Motor neuron (in vitro differentiated cells): ENCODE results near the gene USP49. TPM values are rescaled to one million over a fixed set of nuclear protein-coding genes. Genes with fewer than 3 reads are reported as not detected.
"Not testable (repeated sequence)": the region's sequence is repeated elsewhere in the genome, so short reads cannot be mapped to it uniquely, and the experiment has no call there.

Experiments used
- ATAC-seq, 8 experiments: fragments of 200-7000 bp; cut with Tn5 transposase; replicated peaks in 6 of 8; 2 replicates each; pipeline ENCODE4 v1.8.0; 2021; ENCODE audit warnings: mild to moderate bottlenecking in 8 of 8, moderate library complexity in 8 of 8
- H3K27ac ChIP-seq, 2 donors: fragments of 250-450 bp; sonication (Bioruptor Pico); 2 replicates each; pipeline ENCODE4 v1.9.0; 2021; ENCODE audit warnings: antibody characterized with exemption in 2 of 2, mild to moderate bottlenecking in 2 of 2, moderate library complexity in 1 of 2
- H3K4me1 ChIP-seq, 2 donors: fragments of 250-450 bp; sonication (Bioruptor Pico); replicated peaks in 1 of 2; 2 replicates each; pipeline ENCODE4 v1.6.1; 2021; ENCODE audit warnings: antibody characterized with exemption in 2 of 2, mild to moderate bottlenecking in 2 of 2, moderate library complexity in 1 of 2
- H3K4me3 ChIP-seq, 5 donors: fragments of 250-450 bp; sonication (Bioruptor Pico); 2 replicates each; pipeline ENCODE4 v1.9.0; 2021; ENCODE audit warnings: antibody characterized with exemption in 5 of 5, mild to moderate bottlenecking in 5 of 5, moderate library complexity in 4 of 5
- WGBS, 10 experiments: fragments of 450-650 bp; shearing (Covaris generic); methylation state at CpG; one replicate each; pipeline ENCODE4 v1.0.0; 2022; 5-methylcytosine and 5-hydroxymethylcytosine counted together
- in situ Hi-C, 9 experiments: fragments of 400-800 bp; cut with MboI; loops; one replicate each; pipeline ENCODE4 v1.15.0; 2021; ENCODE audit warnings: low sequenced_read_pairs in 9 of 9, low pct_unique_long_range_greater_than_20kb in 2 of 9; ENCODE audit not compliant: unreplicated experiment in 9 of 9
- total RNA-seq, 8 experiments: library from RNA; unstranded; fragments of 300-600 nt; gene quantifications; 2 replicates each; pipeline versions ENCODE4 v1.2.3 to v1.2.4, GENCODE V29; 2022

Gene USP49
- total RNA-seq = 10 to 100 TPM in 4 of 8 experiments, 1 to 10 TPM in 4; 2.3 to 14.8 (median 9.6) TPM

DNA sequence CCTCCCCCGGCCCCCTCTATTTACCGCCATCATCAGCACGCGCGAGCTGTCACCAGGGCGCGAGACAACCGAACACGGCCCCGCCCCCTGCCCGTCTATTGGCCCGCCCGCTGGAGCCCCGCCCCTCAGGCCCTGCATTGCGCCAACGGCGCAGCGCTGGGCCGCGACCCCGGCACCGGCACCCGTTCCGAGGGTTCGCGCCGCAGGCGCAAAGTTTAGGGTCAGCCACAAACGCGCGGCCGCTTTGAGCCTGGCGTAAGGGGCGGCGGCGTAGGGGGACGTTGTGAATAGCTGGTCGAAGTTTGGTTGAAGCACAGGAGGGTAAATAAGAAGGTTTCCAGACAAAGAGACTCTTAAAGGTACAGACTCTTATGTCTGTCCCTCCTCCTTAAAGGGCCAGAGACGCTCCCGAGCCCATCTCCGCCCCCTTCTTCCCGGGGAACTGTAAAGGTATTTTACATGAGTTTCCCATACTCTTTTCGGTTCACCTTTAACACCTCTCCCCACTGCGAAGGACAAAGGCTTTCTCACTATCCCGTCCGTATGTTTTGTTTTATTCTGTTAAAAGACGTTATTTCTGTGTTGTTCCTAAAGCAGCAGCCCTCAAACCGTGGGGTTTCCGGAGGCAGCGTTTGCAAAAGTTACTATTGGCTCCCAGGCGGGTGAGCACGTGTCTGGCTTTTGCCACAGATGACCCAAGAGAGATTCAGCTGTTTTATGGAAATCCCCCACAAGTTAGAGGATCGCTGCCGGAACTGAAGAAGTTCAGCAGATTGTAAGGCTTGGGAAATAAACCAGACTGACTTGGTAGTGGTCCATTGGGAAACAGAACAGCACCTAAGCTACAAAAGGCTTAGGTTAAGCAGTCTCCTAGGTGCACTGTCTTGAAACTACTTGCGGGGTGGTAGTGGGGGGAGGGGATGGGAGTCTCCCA, at the start of gene USP49:
TSS of gene USP49 (minus strand) at position 76 of the 934 bp plus-strand sequence. CDS start 88,392 bp downstream, outside the sequence.
- peak; percentile 86 to 94 (median 90) for ATAC-seq
- H3K27ac ChIP-seq = peak within 1 kb of the TSS; percentile 79 to 93
- WGBS, 10 experiments = 0 to 8% (median 3%) methylated on average over 1 to 22 of the region's 55 CpGs; no CpG with 5 or more reads in 1 of the 10 experiments
- in situ Hi-C loops = no loop called here
- H3K4me3 ChIP-seq = peak within 1 kb of the TSS; percentile 61 to 90 (median 72)
- peaks cover 3 to 20% of the 10 kb centered on the region in 2 donors for H3K4me1 ChIP-seq

DNA sequence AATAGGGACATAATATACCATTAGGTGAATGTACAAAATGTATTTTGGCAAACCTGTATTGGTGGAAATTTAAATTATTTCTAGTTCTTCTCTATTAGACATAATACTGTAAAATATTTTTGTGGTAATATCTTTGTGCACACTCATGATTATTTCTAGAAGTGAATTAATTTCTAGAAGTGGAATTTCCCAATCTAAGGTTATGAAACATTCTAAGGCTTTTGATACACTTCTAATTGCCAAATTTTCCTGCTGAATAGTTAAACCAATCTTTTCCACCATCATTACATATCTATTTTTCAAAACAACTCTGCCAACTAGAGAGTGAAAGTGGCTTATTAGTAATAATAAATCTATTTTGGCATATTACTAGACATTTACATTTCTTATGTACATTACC, 48.3 kb upstream of the USP49 start:
- Histone ChIP-seq H3K27ac (no peak overlapping the region), H3K4me3 (no peak overlapping the region), H3K4me1 (peaks cover 17 to 25% of the 10 kb centered on the region in 2 donors)
- in situ Hi-C loops = loop anchor here in 2 of 9 experiments (25.0 kb wide), 1 partner anchor 94 kb away; no protein-coding TSS in a partner anchor
- ATAC-seq = no peak

DNA sequence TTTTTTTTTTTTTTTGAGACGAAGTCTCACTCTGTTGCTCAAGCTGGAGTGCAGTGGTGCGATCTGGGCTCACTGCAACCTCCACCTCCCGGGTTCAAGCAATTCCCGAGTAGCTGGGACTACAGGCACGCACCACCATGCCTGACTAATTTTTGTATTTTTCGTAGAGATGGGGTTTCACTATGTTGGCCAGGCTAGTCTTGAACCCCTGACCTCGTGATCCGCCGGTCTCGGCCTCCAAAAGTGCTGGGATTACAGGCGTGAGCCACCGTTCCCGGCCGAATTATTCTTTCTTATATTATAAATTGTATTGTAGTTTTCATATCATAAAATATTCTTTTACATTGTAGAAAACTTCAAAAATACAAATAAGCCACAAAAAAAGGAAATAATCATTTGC, 47.7 kb upstream of the USP49 start:
- in situ Hi-C loops = loop anchor here in 2 of 9 experiments (25.0 kb wide), 1 partner anchor 94 kb away; no protein-coding TSS in a partner anchor
- H3K4me1 ChIP-seq = peaks cover 17 to 26% of the 10 kb centered on the region in 2 donors
- WGBS, 10 experiments = 86 to 99% (median 94%) methylated on average over 4 to 13 of the region's 14 CpGs; no CpG with 5 or more reads in 1 of the 10 experiments
- not testable (repeated sequence) for H3K27ac ChIP-seq, ATAC-seq, H3K4me3 ChIP-seq

DNA sequence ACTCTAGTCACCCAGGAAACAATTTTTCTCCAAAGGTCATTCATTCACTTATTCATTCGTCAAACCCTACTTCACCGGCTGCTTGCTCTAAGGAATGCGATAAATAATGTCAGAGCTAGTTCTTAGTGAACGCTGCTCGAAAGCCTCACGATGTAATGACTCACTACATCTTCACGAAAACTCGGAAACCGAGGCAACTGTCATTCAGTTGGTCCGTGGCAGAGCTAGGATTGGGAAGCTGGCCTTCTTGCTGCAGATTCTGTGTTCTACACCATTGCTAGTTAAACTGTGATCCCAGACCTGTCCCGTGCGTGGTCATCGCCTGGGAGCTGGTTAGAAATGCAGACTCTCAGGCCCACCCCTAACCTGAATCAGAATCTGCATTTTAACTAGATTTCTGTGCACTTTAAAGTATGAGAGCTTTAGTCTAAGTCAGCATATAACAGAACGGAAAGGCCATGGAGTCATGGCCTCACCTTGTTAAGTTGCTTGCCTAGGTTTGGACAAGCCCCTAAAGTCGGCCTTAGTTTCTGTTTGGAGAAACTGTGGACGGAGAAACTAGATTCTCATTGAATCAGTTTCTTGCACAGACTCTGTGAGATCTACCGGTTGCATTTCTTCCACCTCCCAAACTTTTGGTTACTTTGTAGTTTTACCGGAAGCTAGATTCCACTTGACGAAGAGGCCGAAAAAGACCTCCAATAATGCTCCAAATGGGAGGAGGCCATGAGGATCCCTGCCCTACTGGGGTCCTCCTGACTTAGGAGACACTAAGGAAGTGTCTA, 47.1 kb upstream of the USP49 start:
- ATAC-seq = peak in 4 of 8 experiments; percentile 15 to 52 (median 24)
- Histone ChIP-seq H3K27ac (peak overlapping the region in 1 of 2 donors; percentile 1), H3K4me1 (peaks cover 17 to 26% of the 10 kb centered on the region in 2 donors), H3K4me3 (peak overlapping the region; percentile 56 to 90 (median 63))
- WGBS, 10 experiments = 43 to 100% (median 65%) methylated on average over 3 to 15 of the region's 20 CpGs
- in situ Hi-C loops = loop anchor here in 2 of 9 experiments (25.0 kb wide), 1 partner anchor 95 kb away; no protein-coding TSS in a partner anchor

DNA sequence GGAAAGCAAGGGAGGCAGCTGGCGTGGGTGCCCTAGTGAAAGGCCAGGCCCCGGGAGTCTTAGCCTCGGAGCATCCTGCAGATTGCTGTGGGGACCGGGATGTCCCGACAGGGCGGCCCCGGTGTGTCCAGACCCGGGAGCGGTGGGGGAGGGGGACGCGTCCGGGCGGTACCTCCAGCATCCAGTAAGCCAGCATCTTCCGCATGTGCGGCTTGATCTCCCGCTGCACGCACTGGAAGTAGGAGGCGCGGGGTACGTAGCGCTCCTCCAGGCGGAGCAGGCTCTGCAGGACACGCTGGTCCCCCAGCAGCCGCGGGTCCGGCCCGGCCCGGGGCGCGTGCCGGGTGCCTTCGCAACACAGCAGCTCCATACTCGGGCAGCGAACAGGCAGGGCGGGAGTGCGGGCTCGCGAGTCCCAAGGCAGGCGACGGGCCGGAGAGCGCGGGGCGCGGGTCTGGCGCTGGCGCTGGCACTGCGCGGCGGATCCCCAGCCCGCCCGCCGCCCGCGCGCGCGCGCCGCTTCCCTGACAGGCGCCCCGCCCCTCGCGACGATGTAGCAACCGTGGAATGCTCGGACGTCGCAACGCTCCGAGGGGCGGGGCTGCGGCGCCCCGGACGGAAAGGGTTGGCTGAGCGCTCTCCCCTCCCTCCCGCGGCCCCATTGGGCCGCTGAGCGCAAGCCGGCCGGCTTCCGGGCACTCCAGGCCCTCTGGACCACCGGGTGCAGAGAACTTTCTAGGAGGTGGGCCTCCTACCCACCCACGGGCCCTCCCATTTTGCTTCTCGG, 46.3 kb upstream of the USP49 start, which contains the start of gene CCND3:
TSS of gene CCND3 (minus strand) at position 529 of the 787 bp plus-strand sequence. CDS start at position 370, 159 bp downstream.
- Histone ChIP-seq H3K4me1 (peaks cover 17 to 26% of the 10 kb centered on the region in 2 donors), H3K4me3 (peak within 1 kb of the TSS; percentile 56 to 90 (median 63)), H3K27ac (peak within 1 kb of the TSS; percentile 14 to 64)
- peak; percentile 77 to 94 (median 92) for ATAC-seq
- 0 to 4% (median 0%) methylated on average over 1 to 15 of the region's 87 CpGs; no CpG with 5 or more reads in 4 of the 10 experiments for whole genome bisulfite sequencing, 10 experiments
- in situ Hi-C loops = loop anchor here in 2 of 9 experiments (25.0 kb wide), 1 partner anchor 96 kb away; no protein-coding TSS in a partner anchor

DNA sequence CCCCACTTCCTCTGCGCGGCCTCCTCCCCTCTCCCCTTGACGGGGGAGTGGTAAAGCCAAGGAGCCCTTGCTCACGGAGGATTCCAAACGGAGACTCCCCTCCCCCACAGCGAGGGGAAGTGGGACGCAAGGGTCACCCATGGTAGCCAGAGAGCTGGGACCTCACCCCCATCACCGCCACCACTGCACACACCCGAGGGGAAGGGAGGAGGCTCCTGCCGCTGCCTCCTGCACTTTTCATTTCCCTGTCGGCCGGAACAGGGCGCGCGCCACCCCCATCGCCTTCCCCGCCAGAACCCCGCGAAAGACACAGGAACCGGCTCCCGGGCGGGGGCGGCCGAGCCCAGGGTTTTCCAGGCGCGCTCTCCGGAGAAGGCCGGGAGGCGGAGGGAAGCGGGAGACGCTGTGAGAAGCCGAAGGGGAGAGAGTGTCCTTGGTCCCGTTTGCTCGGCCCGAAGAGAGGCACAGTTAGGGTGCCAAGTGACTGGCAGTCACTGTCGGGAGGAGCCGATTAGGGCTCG, 45.6 kb upstream of the USP49 start:
- Histone ChIP-seq H3K27ac (peak overlapping the region in 1 of 2 donors; percentile 64), H3K4me1 (peaks cover 17 to 26% of the 10 kb centered on the region in 2 donors)
- in situ Hi-C loops = loop anchor here in 2 of 9 experiments (25.0 kb wide), 1 partner anchor 96 kb away; no protein-coding TSS in a partner anchor

DNA sequence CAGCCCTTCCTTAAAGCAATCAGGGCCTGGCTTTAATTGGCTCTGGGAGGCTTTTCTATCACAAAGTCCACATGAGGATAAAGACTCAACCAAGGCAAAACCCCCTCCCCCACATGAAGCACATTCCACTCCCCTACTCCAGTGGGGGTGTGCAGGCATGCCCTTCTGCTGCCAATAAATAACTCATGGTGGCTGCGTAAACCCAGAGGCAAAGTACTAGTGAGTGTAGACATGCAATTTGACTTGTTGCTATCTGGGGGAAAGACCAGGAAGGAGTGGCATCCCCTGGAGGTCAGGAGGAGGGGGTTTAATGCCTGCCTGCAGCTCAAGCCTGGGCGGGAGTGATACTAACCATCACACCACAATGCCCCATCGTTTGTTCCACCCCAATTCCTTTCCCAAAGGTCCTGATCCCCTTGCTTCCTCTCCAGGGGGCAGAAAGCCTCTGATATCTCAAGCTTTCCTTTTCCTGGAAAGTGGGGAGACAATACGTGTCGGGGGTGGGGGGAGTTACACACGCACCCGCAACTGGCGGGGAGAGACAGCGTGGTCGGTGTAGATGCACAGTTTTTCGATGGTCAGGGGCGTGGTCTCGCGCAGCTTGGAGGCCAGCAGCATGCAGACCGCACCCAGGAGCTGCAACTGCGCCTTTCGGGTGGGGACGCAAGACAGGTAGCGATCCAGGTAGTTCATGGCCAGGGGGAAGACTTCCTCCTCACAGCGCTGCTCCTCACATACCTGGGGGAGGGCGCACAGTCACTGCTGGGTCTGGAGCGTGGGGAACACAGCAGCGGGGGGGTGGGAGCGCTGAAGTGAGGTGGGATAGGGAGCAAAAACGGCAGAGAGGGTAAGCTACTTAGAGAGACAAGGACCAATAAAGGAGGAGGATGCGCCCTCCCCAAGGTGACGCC, 44.9 kb upstream of the USP49 start:
- in situ Hi-C loops = loop anchor here in 3 of 9 experiments (10.0 to 25.0 kb wide), 2 partner anchors 97 to 105 kb away; no protein-coding TSS in a partner anchor
- H3K4me3 ChIP-seq = peak overlapping the region; percentile 56 to 90 (median 63)
- peaks cover 17 to 26% of the 10 kb centered on the region in 2 donors for H3K4me1 ChIP-seq
- no peak for ATAC-seq
- no peak overlapping the region for H3K27ac ChIP-seq
- 0 to 80% (median 44%) methylated on average over 1 to 5 of the region's 27 CpGs; no CpG with 5 or more reads in 6 of the 10 experiments for WGBS, 10 experiments

More for the DNA sequence above, 45.6 kb upstream of the USP49 start:
- 0 to 7% (median 0%) methylated on average over 3 to 12 of the region's 38 CpGs; no CpG with 5 or more reads in 5 of the 10 experiments for WGBS, 10 experiments
- ATAC-seq = peak in 6 of 8 experiments; percentile 2 to 7 (median 4)
- H3K4me3 ChIP-seq = peak overlapping the region; percentile 56 to 90 (median 63)

DNA sequence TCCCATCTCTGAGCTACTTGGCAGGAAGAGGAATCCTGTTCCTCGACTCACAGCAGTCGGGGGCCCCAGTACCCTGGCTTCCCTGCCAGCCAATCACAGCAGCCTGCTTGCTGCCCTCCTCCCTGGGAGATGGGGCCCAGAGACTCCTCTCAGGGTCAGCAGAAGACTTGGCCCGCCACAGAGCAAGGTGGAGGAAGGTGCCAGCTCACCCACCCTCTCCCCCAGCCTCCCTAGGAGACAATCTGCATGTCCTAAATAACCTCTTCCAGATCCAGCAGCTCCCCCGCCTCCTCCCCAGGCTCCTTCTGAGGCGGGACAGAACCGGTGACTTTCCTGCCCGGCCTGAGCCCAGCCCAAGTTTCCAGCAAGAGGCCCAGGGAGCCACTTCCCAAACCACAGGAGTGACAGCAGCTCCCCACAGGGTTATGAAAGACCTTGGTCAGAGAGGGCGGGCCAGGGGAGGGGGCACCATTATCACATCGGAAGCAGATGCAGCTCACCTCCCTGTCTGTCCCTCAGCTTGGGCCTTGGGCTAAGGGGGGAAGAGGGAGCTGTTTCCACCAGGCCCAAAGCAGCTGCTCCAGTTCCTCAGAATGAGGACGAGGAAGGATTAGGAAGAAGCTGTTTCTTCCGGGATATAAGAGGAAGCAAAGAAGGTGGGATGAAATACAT, 44.1 kb upstream of the USP49 start:
- WGBS, 10 experiments = 0 to 54% (median 11%) methylated on average over 1 to 4 of the region's 11 CpGs; no CpG with 5 or more reads in 7 of the 10 experiments
- Histone ChIP-seq H3K4me3 (peak overlapping the region in 2 of 5 donors; percentile 4 to 63), H3K27ac (no peak overlapping the region), H3K4me1 (peaks cover 17 to 26% of the 10 kb centered on the region in 2 donors)
- ATAC-seq = peak in 3 of 8 experiments; percentile 0 to 17 (median 6)
- in situ Hi-C loops = loop anchor here in 3 of 9 experiments (10.0 to 25.0 kb wide), 2 partner anchors 98 to 105 kb away; no protein-coding TSS in a partner anchor

DNA sequence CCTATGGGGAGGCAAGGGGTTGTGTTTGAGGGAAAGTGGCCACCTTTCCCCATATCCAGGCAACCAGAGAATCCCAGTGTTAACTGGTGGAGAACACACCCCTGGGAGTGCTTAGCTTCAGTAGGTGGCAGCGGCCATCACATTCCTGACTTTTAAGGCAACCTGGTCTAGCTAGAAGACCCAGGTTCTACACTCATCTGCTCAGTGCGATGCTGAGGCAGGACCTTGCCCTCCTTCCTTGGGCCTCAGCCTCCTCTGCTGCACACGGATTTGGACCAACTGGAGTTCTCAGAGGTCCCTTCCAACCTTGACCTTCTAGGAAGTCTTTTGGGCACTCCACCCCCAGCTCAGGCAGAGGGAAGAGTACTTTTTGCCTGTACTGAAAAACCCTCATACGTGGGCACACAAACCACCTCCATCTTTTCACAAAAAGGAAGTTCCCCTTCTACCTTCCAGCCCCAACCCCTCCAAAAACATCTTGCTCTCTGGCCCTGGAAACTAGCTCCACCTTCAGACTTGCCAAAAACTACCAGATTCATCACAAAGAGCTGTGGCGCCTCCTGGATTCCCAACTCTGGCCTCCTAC, 43.5 kb upstream of the USP49 start:
- in situ Hi-C loops = loop anchor here in 3 of 9 experiments (10.0 to 25.0 kb wide), 2 partner anchors 99 to 106 kb away; no protein-coding TSS in a partner anchor
- no peak for ATAC-seq
- no peak overlapping the region for H3K4me3 ChIP-seq
- H3K4me1 ChIP-seq = peaks cover 17 to 26% of the 10 kb centered on the region in 2 donors
- H3K27ac ChIP-seq = no peak overlapping the region
- WGBS, 10 experiments = 60 to 67% methylated on average over 1 of the region's 5 CpGs; no CpG with 5 or more reads in 8 of the 10 experiments
